ENCODE measurements around the gene DRAM2. TPM values are rescaled to one million over a fixed set of nuclear protein-coding genes. Genes with fewer than 3 reads are reported as not detected.
A peak's percentile ranks its signal among the peaks of the same experiment; 100 is the strongest.

The DRAM2 gene
- total RNA-seq, 1 donor: 58.3 TPM

DNA sequence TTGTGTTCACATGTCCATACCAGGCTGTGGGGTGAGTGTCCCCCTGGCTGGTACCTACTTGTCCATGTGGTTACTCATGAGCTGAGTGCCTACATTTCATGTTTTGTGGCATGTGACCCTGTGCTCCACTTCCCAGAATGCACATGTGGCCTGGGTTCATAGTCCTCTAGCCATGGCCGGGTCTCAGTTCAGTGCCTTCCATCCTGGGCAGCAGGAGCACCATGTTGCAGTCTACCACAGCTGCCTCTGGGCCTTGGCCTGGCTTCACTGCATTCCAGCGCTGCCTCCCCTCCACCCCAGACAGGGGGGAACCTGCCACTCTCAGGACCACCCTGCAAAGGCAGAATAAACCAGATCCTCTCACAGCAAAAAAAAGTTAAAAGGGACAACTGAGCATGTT is 5.6 kb upstream of the DRAM2 start:
- DNase-seq (ENCODE audit: low read depth): no peak
- TF ChIP-seq, protein P1, sequence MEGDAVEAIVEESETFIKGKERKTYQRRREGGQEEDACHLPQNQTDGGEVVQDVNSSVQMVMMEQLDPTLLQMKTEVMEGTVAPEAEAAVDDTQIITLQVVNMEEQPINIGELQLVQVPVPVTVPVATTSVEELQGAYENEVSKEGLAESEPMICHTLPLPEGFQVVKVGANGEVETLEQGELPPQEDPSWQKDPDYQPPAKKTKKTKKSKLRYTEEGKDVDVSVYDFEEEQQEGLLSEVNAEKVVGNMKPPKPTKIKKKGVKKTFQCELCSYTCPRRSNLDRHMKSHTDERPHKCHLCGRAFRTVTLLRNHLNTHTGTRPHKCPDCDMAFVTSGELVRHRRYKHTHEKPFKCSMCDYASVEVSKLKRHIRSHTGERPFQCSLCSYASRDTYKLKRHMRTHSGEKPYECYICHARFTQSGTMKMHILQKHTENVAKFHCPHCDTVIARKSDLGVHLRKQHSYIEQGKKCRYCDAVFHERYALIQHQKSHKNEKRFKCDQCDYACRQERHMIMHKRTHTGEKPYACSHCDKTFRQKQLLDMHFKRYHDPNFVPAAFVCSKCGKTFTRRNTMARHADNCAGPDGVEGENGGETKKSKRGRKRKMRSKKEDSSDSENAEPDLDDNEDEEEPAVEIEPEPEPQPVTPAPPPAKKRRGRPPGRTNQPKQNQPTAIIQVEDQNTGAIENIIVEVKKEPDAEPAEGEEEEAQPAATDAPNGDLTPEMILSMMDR (IDR thresholded peaks at IDR 0.05; ENCODE audit: insufficient read depth, low read depth, low read length): no peak
- no peak overlapping the region for H3K4me3 ChIP-seq (ENCODE audit: low read depth, low read length)

DNA sequence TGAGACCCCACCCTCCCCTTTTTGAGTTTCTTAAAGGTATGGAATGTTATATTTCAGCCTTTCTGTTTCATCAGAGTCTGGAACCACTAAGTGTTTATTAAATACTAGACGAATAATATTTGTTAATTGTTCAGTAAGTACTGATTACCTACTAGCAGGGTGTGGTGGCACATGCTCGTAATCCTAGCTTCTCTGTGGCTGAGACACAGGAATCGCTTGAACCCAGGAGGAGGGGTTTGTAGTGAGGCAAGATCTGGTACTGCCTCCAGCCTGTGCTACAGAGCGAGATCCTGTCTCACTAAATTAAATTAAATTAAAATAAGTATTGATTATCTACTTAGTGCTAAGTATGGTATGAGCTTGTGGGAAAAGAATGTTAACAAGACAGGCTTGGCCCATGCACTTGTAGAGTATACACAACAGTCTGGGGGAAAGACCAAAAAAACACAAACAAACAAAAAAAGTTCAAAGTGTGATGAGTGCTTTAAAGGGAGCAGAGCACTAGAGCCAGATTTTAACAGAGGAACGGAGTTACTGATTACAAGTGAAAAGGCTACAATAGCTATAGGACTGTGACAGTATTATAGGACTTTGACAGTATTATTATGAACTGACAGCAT is 2.6 kb upstream of the DRAM2 start:
- DNase-seq (ENCODE audit: low read depth): peak; percentile 18
- TF ChIP-seq, protein P1 (IDR thresholded peaks at IDR 0.05; ENCODE audit: insufficient read depth, low read depth, low read length): no peak
- no peak overlapping the region for H3K4me3 ChIP-seq (ENCODE audit: low read depth, low read length)

DNA sequence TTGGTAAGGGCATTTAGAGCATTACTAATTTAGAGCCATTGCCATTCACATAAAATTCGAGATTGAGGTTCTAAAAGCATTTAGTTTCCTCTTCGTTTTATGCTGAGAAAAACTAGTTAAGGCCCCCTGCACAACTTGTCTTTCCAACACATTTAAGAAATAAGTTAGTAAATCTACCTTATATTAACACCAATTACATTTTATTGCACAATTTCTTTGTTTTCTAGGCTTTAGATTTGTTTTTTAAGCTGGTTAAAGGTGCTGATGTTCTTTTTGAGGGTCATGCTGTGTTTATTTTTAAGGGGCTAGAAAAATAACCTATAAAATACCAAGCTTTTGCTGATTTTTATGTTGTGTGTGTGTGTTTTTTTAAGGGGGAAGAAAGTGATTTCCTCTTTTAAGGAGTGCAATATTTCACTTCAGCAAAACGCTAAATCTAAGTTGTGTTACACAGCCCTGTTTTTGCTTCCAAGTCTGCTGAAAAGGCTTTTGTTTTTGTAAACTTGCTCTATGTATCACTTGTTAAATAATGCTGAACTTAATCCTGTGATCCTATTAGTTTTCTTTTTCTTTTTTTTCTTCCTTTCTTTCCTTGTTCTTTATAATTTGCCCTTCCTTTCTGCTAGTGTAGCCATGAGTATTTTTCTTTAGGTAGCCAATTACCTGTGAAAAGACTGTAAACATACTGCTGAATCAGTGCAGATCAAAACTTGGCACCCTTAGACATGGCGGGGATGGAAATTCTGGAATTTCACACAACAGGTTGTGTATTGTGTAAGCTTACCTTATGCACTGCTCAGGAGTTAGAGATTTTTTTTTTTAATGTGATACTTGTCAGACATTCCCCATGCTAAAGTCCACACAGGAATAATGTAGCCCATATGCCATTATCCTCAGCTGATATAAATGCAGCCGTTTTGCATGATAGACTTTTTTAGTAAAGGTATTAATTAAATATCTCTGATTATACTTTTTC is 1.6 kb upstream of the DRAM2 start:
- no peak for DNase-seq (ENCODE audit: low read depth)
- TF ChIP-seq, protein P1 (IDR thresholded peaks at IDR 0.05; ENCODE audit: insufficient read depth, low read depth, low read length): no peak
- H3K4me3 ChIP-seq (ENCODE audit: low read depth, low read length): peak overlapping the region; percentile 92

DNA sequence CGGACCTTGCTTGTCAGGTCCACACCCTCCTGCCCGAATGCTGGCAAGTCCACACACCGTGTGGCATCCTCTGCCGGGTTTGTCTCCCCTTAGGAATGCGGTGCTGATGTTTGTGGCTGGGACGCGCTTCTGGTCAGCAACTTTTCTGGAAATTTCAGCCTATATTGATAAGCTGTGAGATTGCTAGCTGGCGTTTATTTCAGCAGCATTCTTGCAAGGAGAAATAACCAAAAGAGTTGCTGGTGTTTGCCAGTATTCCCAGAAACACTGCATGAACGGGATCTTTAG is 731 bp upstream of the DRAM2 start:
- TF ChIP-seq, protein P1 (IDR thresholded peaks at IDR 0.05; ENCODE audit: insufficient read depth, low read depth, low read length): no peak
- H3K4me3 ChIP-seq (ENCODE audit: low read depth, low read length): peak overlapping the region; percentile 92
- peak; percentile 55 for DNase-seq (ENCODE audit: low read depth)

DNA sequence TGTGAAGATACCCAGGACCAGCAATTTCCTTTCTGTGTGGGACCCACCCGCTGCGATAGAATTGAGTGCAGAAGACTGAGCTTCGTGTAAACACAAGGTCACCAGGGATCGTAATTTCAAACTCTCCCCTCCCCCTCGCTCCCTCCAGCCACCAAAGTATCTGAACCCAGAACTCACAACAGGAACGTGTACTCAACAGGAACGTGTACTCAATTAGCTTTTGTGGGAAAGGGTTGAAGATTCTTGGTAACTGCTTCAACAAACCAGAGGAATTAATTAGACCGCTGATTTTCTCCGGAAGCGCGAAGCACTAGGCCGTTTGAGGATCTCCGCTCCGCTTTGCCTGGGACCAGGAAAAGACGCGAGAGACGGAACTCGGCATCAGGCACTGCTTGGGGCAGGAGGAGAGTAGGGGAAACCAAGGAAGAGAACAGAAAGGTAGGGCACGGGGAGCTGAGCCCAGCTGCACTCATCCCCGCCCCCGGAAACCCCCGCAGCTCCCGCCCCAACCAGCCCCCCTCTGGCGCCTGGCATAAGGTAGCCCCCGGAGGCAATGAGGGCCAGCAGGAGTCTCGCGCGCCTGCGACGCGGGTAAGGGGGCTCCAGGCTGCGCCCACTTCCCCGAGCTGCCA is 453 bp downstream of the DRAM2 start:
- TF ChIP-seq, protein P1 (IDR thresholded peaks at IDR 0.05; ENCODE audit: insufficient read depth, low read depth, low read length): no peak
- peak; percentile 67 for DNase-seq (ENCODE audit: low read depth)

DNA sequence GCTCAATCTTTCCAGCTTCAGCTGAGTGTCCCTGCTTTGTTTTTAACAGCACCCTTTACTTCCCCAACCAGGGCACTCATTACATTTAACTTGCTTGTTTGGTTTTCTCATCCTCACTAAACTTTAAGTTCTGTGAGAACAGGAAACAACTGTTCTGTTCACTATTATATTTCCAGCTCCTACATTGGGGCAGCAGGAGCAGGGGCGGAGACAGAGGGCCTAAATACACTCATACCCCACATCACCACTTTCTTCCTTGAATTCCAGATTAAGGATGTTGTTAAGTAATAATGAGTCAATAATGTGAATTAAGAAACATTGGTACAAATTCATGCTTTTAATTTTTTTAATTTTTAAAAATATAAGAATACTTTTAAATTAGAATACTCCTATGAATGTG is 6.0 kb downstream of the DRAM2 start:
- no peak overlapping the region for H3K4me3 ChIP-seq (ENCODE audit: low read depth, low read length)
- DNase-seq (ENCODE audit: low read depth): no peak
- TF ChIP-seq, protein P1 (IDR thresholded peaks at IDR 0.05; ENCODE audit: insufficient read depth, low read depth, low read length): no peak

More for the DNA sequence above, 453 bp downstream of the DRAM2 start:
- H3K4me3 ChIP-seq (ENCODE audit: low read depth, low read length): peak overlapping the region; percentile 92
